Measurements from ENCODE around the gene EML6.

The EML6 gene

GRCh38 chr2:54757500-54757899 lies 34.0 kb downstream of the EML6 start:
- DNase-seq (ENCODE audit: low read depth), result no peak

DNA sequence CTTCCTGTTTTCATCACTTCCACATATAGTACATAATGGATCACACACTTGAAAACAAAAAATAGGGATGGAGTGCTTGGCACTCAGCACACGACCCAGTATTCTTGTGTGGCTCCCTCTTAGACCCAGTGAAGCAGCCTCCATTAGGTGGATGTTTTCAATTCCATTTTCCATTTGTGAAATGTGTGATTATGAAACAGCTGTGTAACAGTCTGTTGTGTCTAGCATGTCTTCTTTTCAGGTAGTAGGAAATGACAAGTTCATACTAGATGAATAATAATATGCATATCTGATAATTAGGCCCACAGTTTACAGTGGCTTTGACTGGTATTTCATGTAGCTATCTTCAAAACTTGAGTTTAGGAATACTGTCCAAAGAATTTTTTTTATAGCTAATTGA lies 35.5 kb downstream of the EML6 start:
- DNase-seq (ENCODE audit: low read depth), result no peak

- DNase-seq (ENCODE audit: low read depth), result no peak
Measured at GRCh38 chr2:54760310-54760709, 36.8 kb downstream of the EML6 start.

GRCh38 chr2:54763636-54764291 lies 40.3 kb downstream of the EML6 start:
- no peak for DNase-seq (ENCODE audit: low read depth)

GRCh38 chr2:54767921-54768320 lies 44.5 kb downstream of the EML6 start:
- peak; percentile 62 for DNase-seq (ENCODE audit: low read depth)

GRCh38 chr2:54768772-54769428 lies 45.4 kb downstream of the EML6 start:
- peak; percentile 5 for DNase-seq (ENCODE audit: low read depth)

- DNase-seq (ENCODE audit: low read depth), result no peak
Measured at GRCh38 chr2:54770211-54770610, 46.7 kb downstream of the EML6 start.

GRCh38 chr2:54770676-54771075 lies 47.2 kb downstream of the EML6 start:
- no peak for DNase-seq (ENCODE audit: low read depth)

- no peak for DNase-seq (ENCODE audit: low read depth)
Measured at GRCh38 chr2:54771166-54771885, 47.9 kb downstream of the EML6 start.

DNA sequence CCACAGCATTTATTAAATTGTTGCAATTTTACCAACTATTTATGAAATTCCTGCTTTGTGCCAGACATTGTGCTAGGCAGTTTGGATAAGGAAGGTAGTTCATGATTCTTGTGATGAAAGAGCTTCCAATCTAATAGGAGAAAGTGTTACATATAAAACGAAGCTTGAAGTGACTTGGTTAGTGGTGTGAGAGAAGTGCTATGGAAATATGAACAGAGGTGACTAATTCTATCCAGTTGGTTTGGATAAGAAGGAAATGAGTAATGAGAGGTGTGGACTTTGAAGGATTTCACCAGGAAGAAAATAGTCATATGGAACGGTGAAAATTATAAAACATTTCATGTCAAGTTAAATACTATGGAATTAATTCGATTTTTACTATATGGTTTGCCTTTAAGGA lies 48.6 kb downstream of the EML6 start:
- DNase-seq (ENCODE audit: low read depth), result peak; percentile 16

- DNase-seq (ENCODE audit: low read depth), result no peak
Measured at GRCh38 chr2:54772531-54772930, 49.1 kb downstream of the EML6 start.

DNA sequence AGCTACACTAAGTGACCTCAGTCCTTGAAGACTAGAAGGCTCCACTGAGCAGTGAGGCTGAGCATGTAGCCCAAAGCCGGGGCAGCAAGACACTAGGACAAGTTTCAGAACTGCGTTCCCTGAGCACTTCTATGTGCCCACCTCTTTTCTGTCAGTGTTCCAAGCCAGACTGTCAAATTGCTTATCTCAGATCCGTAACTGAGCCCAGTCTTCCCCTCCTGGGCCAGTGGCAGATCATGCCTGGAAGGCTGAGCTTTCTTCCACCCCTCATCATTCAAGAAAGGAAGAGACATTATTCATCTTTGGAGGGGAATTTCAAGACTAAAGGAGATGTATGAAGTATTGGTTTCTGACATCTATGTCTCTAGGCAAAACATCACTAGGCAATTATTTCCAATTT lies 49.8 kb downstream of the EML6 start:
- DNase-seq (ENCODE audit: low read depth), result no peak

- DNase-seq (ENCODE audit: low read depth), result no peak
Measured at GRCh38 chr2:54773838-54774237, 50.4 kb downstream of the EML6 start.

- no peak for DNase-seq (ENCODE audit: low read depth)
Measured at GRCh38 chr2:54775710-54776109, 52.2 kb downstream of the EML6 start.

DNA sequence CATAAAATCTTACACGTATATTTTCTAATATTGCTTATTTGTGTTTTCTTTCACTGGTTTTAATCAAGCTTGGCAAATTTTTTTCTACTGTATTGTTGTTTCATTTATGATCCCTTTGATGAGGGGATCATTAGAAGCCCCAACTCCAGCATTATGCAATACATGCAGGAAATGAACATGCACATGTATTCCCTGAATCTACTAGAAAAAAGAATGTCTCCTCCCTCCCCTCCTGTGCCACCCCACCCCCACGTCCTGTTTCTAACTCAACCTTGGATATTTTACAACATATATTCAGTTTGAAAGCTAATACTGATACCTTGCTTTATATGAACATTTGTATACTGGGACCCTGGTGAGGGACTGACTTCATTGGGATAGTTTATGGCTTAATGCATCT lies 53.0 kb downstream of the EML6 start:
- no peak for DNase-seq (ENCODE audit: low read depth)

GRCh38 chr2:54783349-54783748 lies 59.9 kb downstream of the EML6 start:
- no peak for DNase-seq (ENCODE audit: low read depth)

DNA sequence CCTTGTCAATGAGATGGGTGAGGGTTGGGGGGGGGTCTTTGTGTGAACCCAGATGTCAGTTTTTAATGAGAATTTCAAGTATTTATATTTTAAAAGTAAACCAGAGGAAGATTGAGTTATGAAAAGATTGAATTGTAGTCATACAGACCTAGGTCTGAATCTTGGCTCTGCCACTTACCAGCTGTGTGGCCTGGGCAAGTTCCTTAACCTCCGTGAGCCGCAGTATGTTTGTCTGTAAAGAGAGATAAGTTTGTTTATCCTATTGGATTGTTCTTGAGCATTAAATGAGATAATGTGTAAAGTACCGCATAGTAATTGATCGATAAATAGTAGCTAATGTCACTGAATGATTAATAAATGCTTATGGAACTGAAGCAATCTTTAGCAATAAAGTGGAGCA lies 63.8 kb downstream of the EML6 start:
- no peak for DNase-seq (ENCODE audit: low read depth)

- no peak for DNase-seq (ENCODE audit: low read depth)
Measured at GRCh38 chr2:54787755-54788366, 64.4 kb downstream of the EML6 start.

DNA sequence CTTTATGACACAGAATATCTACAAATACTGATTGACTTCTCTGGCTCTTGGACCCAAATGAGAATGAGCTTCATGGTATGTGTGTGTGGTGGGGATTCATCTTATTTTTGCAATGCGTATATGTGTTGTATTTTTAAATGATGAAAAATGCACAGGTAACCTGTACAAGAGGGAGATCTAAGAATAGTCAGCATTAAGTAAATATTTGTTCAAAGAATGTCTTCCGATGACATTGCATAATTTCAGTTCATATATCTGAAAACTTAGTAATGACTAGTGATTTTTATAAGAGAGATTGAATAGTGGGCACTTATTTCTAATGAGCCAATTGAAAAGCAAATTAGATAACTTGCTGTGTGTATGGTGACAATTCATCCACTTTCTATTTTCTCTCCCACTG lies 66.4 kb downstream of the EML6 start:
- DNase-seq (ENCODE audit: low read depth), result no peak

DNA sequence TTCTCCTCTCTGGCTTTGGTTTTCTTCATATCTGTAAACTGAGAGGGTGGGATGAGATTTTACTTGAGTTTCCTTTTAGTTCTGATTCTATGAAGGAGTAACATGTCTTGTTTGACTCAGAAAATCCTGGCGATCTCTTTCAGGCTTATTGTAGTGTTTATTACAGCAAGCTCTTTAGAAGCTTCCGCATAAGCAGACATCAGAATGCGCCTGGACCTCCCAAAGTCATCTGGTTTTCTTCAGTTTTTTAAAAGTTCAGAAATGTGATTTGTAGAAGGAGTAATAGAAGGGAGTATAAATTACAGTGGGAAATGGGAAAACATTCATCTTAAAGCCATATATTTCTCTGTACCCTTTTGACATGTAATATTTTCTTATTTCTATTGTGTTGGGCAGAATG lies 68.4 kb downstream of the EML6 start:
- no peak for DNase-seq (ENCODE audit: low read depth)

DNA sequence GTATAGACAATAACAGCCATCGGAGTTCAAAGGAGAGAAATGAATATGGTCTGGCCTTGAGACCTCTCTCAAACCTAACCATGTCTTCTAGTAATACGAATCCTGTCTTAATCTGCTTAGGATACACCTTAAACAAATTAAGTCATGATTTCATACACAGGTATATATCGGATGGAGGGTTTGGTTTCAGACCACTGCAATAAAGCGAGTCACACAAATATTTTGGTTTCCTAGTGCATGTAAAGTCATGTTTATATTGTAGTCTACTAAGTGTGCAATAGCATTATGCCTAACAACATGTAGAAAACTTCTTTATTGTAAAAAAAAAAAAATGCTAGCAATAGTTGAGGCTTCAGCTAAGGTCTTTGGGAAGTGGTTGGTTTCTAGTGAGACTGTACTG lies 73.8 kb downstream of the EML6 start:
- DNase-seq (ENCODE audit: low read depth), result no peak

DNA sequence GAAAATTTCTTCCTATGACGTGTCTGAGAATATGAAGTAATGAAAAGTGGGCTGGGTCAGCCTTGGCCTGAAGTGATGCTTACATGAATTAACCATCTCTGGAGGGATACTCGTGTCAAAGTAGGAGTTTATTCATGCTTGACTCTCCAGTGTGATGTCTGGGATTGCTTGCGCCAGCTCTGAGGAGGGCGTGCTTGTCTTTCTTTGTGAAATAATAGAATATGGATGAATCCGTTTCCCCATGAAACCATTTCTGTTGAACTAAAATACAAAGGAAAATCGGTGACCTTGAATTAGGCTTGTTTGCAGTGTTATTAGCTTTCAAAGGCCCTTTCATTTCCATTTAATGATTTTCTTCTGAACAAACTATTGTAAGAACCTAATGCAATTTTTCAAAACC lies 77.9 kb downstream of the EML6 start:
- DNase-seq (ENCODE audit: low read depth), result no peak

Measured in fibroblast of gingiva (primary cell).